WTC11 (cell line): ENCODE results near the gene MPP7.

Source experiments
- AFF4 ChIP-seq: sonication (generic); formaldehyde crosslinking; IDR thresholded peaks from 2 replicates; pipeline ENCODE4 v1.8.1; 2023; ENCODE audit warnings: mild to moderate bottlenecking, missing genetic modification reagents, borderline replicate concordance
- CTCF ChIP-seq: fragments of 200-600 bp; IDR thresholded peaks from 2 replicates; pipeline ENCODE4 v1.8.0; 2022; ENCODE audit warnings: antibody characterized with exemption
- E2F5 ChIP-seq: sonication (generic); formaldehyde crosslinking; IDR thresholded peaks from 2 replicates; pipeline ENCODE4 v1.8.1; 2022; ENCODE audit warnings: mild to moderate bottlenecking, moderate library complexity, missing genetic modification reagents

GRCh38 chr10:28296023-28296422 is 6.8 kb downstream of the MPP7 start:
- TF ChIP-seq CTCF (no peak), AFF4 (CRISPR knock-in tag) (no peak), E2F5 (CRISPR knock-in tag) (no peak)
